Measurements from ENCODE around the gene TMEM63B. TPM values are rescaled to one million over a fixed set of nuclear protein-coding genes. Genes with fewer than 3 reads are reported as not detected.

TMEM63B gene
- total and polyA plus RNA-seq, 9 of the 15 experiments (the other 6 are each of a cell fraction or from before 2014, with no cell fraction given): 0.14 to 39.4 (median 14.4) TPM

GRCh38 chr6:44120692-44121443, 6.5 kb upstream of the TMEM63B start:
- CTCF ChIA-PET (ENCODE audit: low intra/inter-chr PET ratio): no interaction called here
- peaks cover 78% of the 10 kb centered on the region for H3K36me3 ChIP-seq (ENCODE audit: control insufficient read depth, insufficient read depth, low read length)
- in situ Hi-C loops (cut with MboI): no loop called here
- TF ChIP-seq NELFE (IDR thresholded peaks at IDR 0.05; ENCODE audit: insufficient read depth, insufficient read length) (no peak), ZBTB33 (CRISPR knock-in tag; IDR thresholded peaks at IDR 0.05) (no peak), PRPF4 (IDR thresholded peaks at IDR 0.05; ENCODE audit: insufficient read depth, low read depth, low read length, poor library complexity, severe bottlenecking) (no peak), HDAC1 (IDR thresholded peaks at IDR 0.05) (peak in 1 of 2 experiments; percentile 49; a peak in 1 of 4 replicates), RBBP5 (IDR thresholded peaks at IDR 0.05; ENCODE audit: borderline replicate concordance, insufficient read depth, low read length, poor library complexity, severe bottlenecking) (no peak), FOXJ2 (tag; IDR thresholded peaks at IDR 0.05) (no peak), JUND (IDR thresholded peaks at IDR 0.05; ENCODE audit: borderline replicate concordance, low read depth, low read length) (0 out of 2 replicates have a peak, but pooled peaks have one; percentile 11), JUND (tag; IDR thresholded peaks at IDR 0.05; ENCODE audit: borderline replicate concordance, low read depth, low read length) (no peak), ZFPM2 (CRISPR knock-in tag; IDR thresholded peaks at IDR 0.05) (no peak), TAF1 (IDR thresholded peaks at IDR 0.05; ENCODE audit: control insufficient read depth, extremely low read depth, insufficient read depth, low read length, severe bottlenecking) (no peak), CBFA2T2 (conservative IDR thresholded peaks at IDR 0.05) (0 out of 2 replicates have a peak, but pooled peaks have one; percentile 12), TCF3 (CRISPR knock-in tag; IDR thresholded peaks at IDR 0.05) (no peak), ESRRA (IDR thresholded peaks at IDR 0.05; ENCODE audit: borderline replicate concordance, low read depth) (0 out of 2 replicates have a peak, but pooled peaks have one; percentile 10), MNT (conservative IDR thresholded peaks at IDR 0.05) (peak in 1 of 2 experiments; percentile 23; a peak in 1 of 4 replicates), EP300 (IDR thresholded peaks at IDR 0.05; ENCODE audit: low read length) (0 out of 2 replicates have a peak, but pooled peaks have one; percentile 6), BHLHE40 (IDR thresholded peaks at IDR 0.05; ENCODE audit: low read length) (peak; percentile 46)

More at GRCh38 chr6:44120692-44121443, 6.5 kb upstream of the TMEM63B start:
- peak; percentile 48 for ATAC-seq
- H3K9me3 ChIP-seq (replicated peaks; ENCODE audit: control insufficient read depth, insufficient read depth, low read depth, low read length): no peaks in the 10 kb centered on the region
- H3K27me3 ChIP-seq (ENCODE audit: control insufficient read depth in 2 of 2, insufficient read depth in 2 of 2, low read length in 2 of 2): no peaks in the 10 kb centered on the region
- POLR2A ChIA-PET: interaction anchor here (0.6 to 4.6 kb wide), 13 partner anchors 9 to 491 kb away, joined by 3 to 14 read pairs (median 3); partner anchors contain the start of gene GTPBP2
- no TSS peak for BruUV-seq (replicated peaks)
- H3K4me2 ChIP-seq (ENCODE audit: insufficient read depth, low read length): peak overlapping the region; percentile 4; the same call in 1 of the 2 replicates
- no peak overlapping the region for H3K4me3 ChIP-seq
- peak overlapping the region; percentile 3 to 59; a peak in 1 of 4 replicates for H3K9ac ChIP-seq (ENCODE audit: insufficient read depth in 1 of 2, low read depth in 2 of 2, low read length in 2 of 2)
- peaks cover 45 to 88% of the 10 kb centered on the region in 2 experiments for H3K4me1 ChIP-seq (replicated peaks in 1 of 2; ENCODE audit: control insufficient read depth in 2 of 2, insufficient read depth in 2 of 2, low read length in 2 of 2)
- peak in 2 of 4 experiments; percentile 41 to 48 for DNase-seq (ENCODE audit: extremely low read depth in 1 of 4, low spot score in 3 of 4)
- no peak overlapping the region for H2AFZ ChIP-seq (ENCODE audit: low read depth, low read length)
- FAIRE-seq: no peak
- H3K27ac ChIP-seq (ENCODE audit: extremely low read depth, low read depth, low read length): peak overlapping the region; percentile 22; the same call in 1 of the 3 replicates
- 25% methylated on average over 4 of the region's 4 CpGs for WGBS (ENCODE audit: insufficient coverage, low coverage, missing lambda C conversion rate)
- H3K9me1 ChIP-seq (ENCODE audit: control insufficient read depth, insufficient read depth, low read length): peaks cover 4% of the 10 kb centered on the region
- intact Hi-C loops (cut with micrococcal nuclease): no loop called here
- peaks cover 84% of the 10 kb centered on the region for H4K20me1 ChIP-seq (replicated peaks; ENCODE audit: control insufficient read depth, insufficient read depth, low read length)
- peaks cover 100% of the 10 kb centered on the region for H3K79me2 ChIP-seq (ENCODE audit: control insufficient read depth, insufficient read depth, low read length)
